ENCODE measurements around the gene LCN6.

- TF ChIP-seq POLR2A (IDR thresholded peaks at IDR 0.05) (no peak), EP300 (IDR thresholded peaks at IDR 0.05) (no peak), CTCF (IDR thresholded peaks at IDR 0.05) (no peak), POLR2AphosphoS5 (IDR thresholded peaks at IDR 0.05) (no peak)
These were observed 9.0 kb upstream of the LCN6 start for GRCh38 chr9:136757328-136757727.

Data from suprapubic skin (tissue), 4 donors.